ENCODE data around the gene DUT.

DNA sequence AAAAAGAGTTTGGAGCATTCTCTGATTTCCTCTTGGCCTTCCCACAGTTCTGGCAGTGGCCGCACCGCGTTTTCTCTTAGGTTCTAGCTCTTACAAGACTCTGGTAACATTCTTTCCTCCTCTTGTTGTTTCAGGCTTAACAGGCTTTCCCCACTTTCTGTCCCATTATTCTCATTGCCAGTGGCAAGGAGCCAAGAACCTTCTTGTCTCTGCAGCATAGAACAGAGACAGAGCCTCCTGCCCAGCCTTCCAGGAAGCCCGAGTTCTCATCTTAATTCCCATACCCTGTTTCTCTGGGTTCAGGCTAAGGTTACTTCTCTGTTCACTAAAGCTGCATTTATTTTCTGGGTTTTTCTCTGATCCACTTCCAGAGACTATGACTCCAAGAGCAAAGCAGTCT, 61.1 kb downstream of the DUT start:
- TF ChIP-seq, protein P1, sequence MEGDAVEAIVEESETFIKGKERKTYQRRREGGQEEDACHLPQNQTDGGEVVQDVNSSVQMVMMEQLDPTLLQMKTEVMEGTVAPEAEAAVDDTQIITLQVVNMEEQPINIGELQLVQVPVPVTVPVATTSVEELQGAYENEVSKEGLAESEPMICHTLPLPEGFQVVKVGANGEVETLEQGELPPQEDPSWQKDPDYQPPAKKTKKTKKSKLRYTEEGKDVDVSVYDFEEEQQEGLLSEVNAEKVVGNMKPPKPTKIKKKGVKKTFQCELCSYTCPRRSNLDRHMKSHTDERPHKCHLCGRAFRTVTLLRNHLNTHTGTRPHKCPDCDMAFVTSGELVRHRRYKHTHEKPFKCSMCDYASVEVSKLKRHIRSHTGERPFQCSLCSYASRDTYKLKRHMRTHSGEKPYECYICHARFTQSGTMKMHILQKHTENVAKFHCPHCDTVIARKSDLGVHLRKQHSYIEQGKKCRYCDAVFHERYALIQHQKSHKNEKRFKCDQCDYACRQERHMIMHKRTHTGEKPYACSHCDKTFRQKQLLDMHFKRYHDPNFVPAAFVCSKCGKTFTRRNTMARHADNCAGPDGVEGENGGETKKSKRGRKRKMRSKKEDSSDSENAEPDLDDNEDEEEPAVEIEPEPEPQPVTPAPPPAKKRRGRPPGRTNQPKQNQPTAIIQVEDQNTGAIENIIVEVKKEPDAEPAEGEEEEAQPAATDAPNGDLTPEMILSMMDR (IDR thresholded peaks at IDR 0.05 in 2 of 3, conservative IDR thresholded peaks at IDR 0.05 in 1 of 3; ENCODE audit: borderline replicate concordance in 1 of 3, insufficient read depth in 1 of 3, low read depth in 2 of 3, low read length in 2 of 3), result no peak
- TF ChIP-seq ATF3 (IDR thresholded peaks at IDR 0.05) (no peak), EGR1 (IDR thresholded peaks at IDR 0.05; ENCODE audit: low read depth) (no peak), EZH2phosphoT487 (IDR thresholded peaks at IDR 0.05; ENCODE audit: borderline replicate concordance) (no peak), POLR2A (IDR thresholded peaks at IDR 0.05; ENCODE audit: borderline replicate concordance, extremely low read depth, insufficient read depth, insufficient read length) (no peak), SIN3A (IDR thresholded peaks at IDR 0.05; ENCODE audit: low read depth) (no peak)
- TF ChIP-seq, protein P2, sequence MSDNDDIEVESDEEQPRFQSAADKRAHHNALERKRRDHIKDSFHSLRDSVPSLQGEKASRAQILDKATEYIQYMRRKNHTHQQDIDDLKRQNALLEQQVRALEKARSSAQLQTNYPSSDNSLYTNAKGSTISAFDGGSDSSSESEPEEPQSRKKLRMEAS (IDR thresholded peaks at IDR 0.05), result no peak
